HEK293 (cell line): ENCODE data around the gene DPY19L3.

ENCODE experiments used
- MYNN ChIP-seq: fragments of 450-650 bp; formaldehyde crosslinking; IDR thresholded peaks from 2 replicates; pipeline ENCODE4 v1.5.1; 2016; ENCODE audit warnings: missing biosample characterization, missing genetic modification characterization, borderline replicate concordance
- SETDB1 ChIP-seq: IDR thresholded peaks from one replicate; pipeline ENCODE4 v1.6.1; 2017; ENCODE audit warnings: mild to moderate bottlenecking, low read length, moderate library complexity, mixed read lengths; ENCODE audit not compliant: insufficient read length
- ZBTB1 ChIP-seq: fragments of 450-650 bp; formaldehyde crosslinking; IDR thresholded peaks from 2 replicates; pipeline ENCODE4 v1.5.1; 2016; ENCODE audit warnings: missing biosample characterization, missing genetic modification characterization
- ZNF169 ChIP-seq: fragments of 450-650 bp; formaldehyde crosslinking; IDR thresholded peaks from 2 replicates; pipeline ENCODE4 v1.5.1; 2016; ENCODE audit warnings: missing biosample characterization, missing genetic modification characterization
- ZNF19 ChIP-seq: fragments of 450-650 bp; formaldehyde crosslinking; IDR thresholded peaks from 2 replicates; pipeline ENCODE4; 2016; ENCODE audit warnings: missing biosample characterization, missing genetic modification characterization, low read depth
- ZNF214 ChIP-seq: fragments of 450-650 bp; formaldehyde crosslinking; IDR thresholded peaks from 2 replicates; pipeline ENCODE4 v1.5.1; 2017; ENCODE audit warnings: missing biosample characterization, mild to moderate bottlenecking, missing genetic modification characterization, borderline replicate concordance
- ZNF239 ChIP-seq: fragments of 450-650 bp; formaldehyde crosslinking; IDR thresholded peaks from 2 replicates; pipeline ENCODE4 v1.5.1; 2016; ENCODE audit warnings: missing biosample characterization, missing genetic modification characterization
- ZNF341 ChIP-seq: fragments of 450-650 bp; formaldehyde crosslinking; IDR thresholded peaks from 2 replicates; pipeline ENCODE4; 2016; ENCODE audit warnings: low read depth, missing biosample characterization, missing genetic modification characterization
- ZNF350 ChIP-seq: fragments of 450-650 bp; formaldehyde crosslinking; IDR thresholded peaks from 2 replicates; pipeline ENCODE4 v1.5.0; 2017; ENCODE audit warnings: missing biosample characterization, mild to moderate bottlenecking, missing genetic modification characterization
- ZNF391 ChIP-seq: fragments of 450-650 bp; formaldehyde crosslinking; IDR thresholded peaks from 2 replicates; pipeline ENCODE4 v1.5.1; 2016; ENCODE audit warnings: low read depth, missing biosample characterization, missing genetic modification characterization, borderline replicate concordance
- ZNF416 ChIP-seq: fragments of 450-650 bp; formaldehyde crosslinking; IDR thresholded peaks from 2 replicates; pipeline ENCODE4 v1.5.1; 2016; ENCODE audit warnings: missing biosample characterization, missing genetic modification characterization
- ZNF433 ChIP-seq: fragments of 450-650 bp; formaldehyde crosslinking; IDR thresholded peaks from 2 replicates; pipeline ENCODE4 v1.5.1; 2016; ENCODE audit warnings: missing biosample characterization, missing genetic modification characterization, low read depth
- ZNF501 ChIP-seq: fragments of 450-650 bp; formaldehyde crosslinking; IDR thresholded peaks from 2 replicates; pipeline ENCODE4 v1.5.1; 2016; ENCODE audit warnings: missing biosample characterization, missing genetic modification characterization
- ZNF549 ChIP-seq: fragments of 450-650 bp; IDR thresholded peaks from 2 replicates; pipeline ENCODE4 v1.5.1; 2018; ENCODE audit warnings: missing biosample characterization, missing genetic modification characterization, mild to moderate bottlenecking, inconsistent platforms, moderate library complexity
- ZNF571 ChIP-seq: fragments of 450-650 bp; formaldehyde crosslinking; IDR thresholded peaks from 2 replicates; pipeline ENCODE4 v1.5.0; 2017; ENCODE audit warnings: missing biosample characterization, missing genetic modification characterization
- ZNF596 ChIP-seq: fragments of 450-650 bp; IDR thresholded peaks from 2 replicates; pipeline ENCODE4 v1.5.0; 2018; ENCODE audit warnings: missing biosample characterization, mild to moderate bottlenecking, missing genetic modification characterization, moderate library complexity
- ZNF624 ChIP-seq: fragments of 450-650 bp; formaldehyde crosslinking; IDR thresholded peaks from 2 replicates; pipeline ENCODE4 v1.5.1; 2017; ENCODE audit warnings: missing biosample characterization, missing genetic modification characterization
- ZNF626 ChIP-seq: fragments of 450-650 bp; sonication (Bioruptor Pico); formaldehyde crosslinking; IDR thresholded peaks from 2 replicates; pipeline ENCODE4 v1.5.1; 2018; ENCODE audit warnings: missing biosample characterization, missing genetic modification characterization, inconsistent platforms
- TF ChIP-seq, protein P1 (sequence below): fragments of 450-650 bp; formaldehyde crosslinking; IDR thresholded peaks from 2 replicates; pipeline ENCODE4 v1.5.1; 2016; ENCODE audit warnings: missing biosample characterization, missing genetic modification characterization
- TF ChIP-seq, protein P2 (sequence below): fragments of 450-650 bp; IDR thresholded peaks from 2 replicates; pipeline ENCODE4 v1.5.1; 2018; ENCODE audit warnings: missing biosample characterization, missing genetic modification characterization
- TF ChIP-seq, protein P3 (sequence below): fragments of 450-650 bp; formaldehyde crosslinking; IDR thresholded peaks from 2 replicates; pipeline ENCODE4 v1.5.1; 2016; ENCODE audit warnings: missing biosample characterization, missing genetic modification characterization
- TF ChIP-seq, protein P4 (sequence below): fragments of 450-650 bp; formaldehyde crosslinking; IDR thresholded peaks from 2 replicates; pipeline ENCODE4 v1.5.1; 2016; ENCODE audit warnings: missing biosample characterization, missing genetic modification characterization, low read depth
- TF ChIP-seq, protein P5 (sequence below): fragments of 450-650 bp; formaldehyde crosslinking; IDR thresholded peaks from 2 replicates; pipeline ENCODE4 v1.5.1; 2016; ENCODE audit warnings: missing biosample characterization, missing genetic modification characterization
- TF ChIP-seq, protein P6 (sequence below): fragments of 450-650 bp; formaldehyde crosslinking; IDR thresholded peaks from 2 replicates; pipeline ENCODE4 v1.5.0; 2017; ENCODE audit warnings: missing biosample characterization, missing genetic modification characterization, borderline replicate concordance

The DPY19L3 gene

DNA sequence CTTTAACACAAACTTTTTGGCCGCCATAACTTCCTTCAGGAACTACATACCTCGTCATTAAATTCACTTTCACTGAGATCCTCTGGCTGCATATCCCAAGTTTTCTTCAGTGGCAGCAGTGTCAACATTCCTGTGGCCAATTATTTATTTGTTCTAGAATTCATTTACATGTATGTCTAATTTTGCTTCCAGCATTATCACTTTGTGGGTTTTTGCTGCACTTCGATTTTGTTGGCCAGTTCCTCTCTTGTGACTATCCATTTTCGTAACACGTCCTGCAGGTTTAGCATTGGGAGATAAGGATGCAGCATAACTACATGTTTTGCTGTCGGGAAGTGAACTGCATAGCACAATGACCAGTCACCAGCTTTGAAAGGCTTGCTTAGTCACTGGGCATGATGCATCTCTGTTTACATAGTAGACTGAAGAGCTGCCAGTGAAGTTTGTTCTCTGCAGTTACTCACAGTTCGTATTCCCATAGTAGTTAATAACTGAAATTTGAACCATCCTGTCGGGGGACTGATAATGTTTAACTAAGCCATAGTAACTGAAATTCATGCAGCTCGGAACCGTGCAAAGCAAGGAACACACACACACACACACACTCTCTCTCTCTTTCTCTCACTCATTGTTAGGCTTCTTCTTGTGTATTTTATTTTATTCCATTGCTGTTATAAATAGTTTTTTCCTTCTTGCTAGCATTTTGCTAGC, 31.8 kb upstream of the DPY19L3 start (continued):
- TF ChIP-seq, protein P1, sequence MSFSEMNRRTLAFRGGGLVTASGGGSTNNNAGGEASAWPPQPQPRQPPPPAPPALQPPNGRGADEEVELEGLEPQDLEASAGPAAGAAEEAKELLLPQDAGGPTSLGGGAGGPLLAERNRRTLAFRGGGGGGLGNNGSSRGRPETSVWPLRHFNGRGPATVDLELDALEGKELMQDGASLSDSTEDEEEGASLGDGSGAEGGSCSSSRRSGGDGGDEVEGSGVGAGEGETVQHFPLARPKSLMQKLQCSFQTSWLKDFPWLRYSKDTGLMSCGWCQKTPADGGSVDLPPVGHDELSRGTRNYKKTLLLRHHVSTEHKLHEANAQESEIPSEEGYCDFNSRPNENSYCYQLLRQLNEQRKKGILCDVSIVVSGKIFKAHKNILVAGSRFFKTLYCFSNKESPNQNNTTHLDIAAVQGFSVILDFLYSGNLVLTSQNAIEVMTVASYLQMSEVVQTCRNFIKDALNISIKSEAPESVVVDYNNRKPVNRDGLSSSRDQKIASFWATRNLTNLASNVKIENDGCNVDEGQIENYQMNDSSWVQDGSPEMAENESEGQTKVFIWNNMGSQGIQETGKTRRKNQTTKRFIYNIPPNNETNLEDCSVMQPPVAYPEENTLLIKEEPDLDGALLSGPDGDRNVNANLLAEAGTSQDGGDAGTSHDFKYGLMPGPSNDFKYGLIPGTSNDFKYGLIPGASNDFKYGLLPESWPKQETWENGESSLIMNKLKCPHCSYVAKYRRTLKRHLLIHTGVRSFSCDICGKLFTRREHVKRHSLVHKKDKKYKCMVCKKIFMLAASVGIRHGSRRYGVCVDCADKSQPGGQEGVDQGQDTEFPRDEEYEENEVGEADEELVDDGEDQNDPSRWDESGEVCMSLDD, result no peak
- TF ChIP-seq, protein P2, sequence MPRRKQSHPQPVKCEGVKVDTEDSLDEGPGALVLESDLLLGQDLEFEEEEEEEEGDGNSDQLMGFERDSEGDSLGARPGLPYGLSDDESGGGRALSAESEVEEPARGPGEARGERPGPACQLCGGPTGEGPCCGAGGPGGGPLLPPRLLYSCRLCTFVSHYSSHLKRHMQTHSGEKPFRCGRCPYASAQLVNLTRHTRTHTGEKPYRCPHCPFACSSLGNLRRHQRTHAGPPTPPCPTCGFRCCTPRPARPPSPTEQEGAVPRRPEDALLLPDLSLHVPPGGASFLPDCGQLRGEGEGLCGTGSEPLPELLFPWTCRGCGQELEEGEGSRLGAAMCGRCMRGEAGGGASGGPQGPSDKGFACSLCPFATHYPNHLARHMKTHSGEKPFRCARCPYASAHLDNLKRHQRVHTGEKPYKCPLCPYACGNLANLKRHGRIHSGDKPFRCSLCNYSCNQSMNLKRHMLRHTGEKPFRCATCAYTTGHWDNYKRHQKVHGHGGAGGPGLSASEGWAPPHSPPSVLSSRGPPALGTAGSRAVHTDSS, result no peak
- TF ChIP-seq ZNF19 (tag by site-specific recombination) (no peak), ZNF626 (tag by site-specific recombination) (0 out of 2 replicates have a peak, but pooled peaks have one; percentile 53), ZNF239 (tag by site-specific recombination) (peak; percentile 19), ZNF391 (peak; percentile 96; the same call in 1 of the 2 replicates), ZNF169 (tag by site-specific recombination) (no peak), ZNF596 (no peak), SETDB1 (peak; percentile 46), MYNN (tag by site-specific recombination) (peak; percentile 22; the same call in 1 of the 2 replicates), ZNF416 (tag by site-specific recombination) (no peak), ZNF549 (tag by site-specific recombination) (no peak; the same call in 1 of the 2 replicates), ZNF501 (peak; percentile 58), ZNF433 (tag by site-specific recombination) (no peak), ZNF571 (no peak), ZNF214 (tag by site-specific recombination) (no peak), ZNF341 (no peak), ZNF624 (tag by site-specific recombination) (no peak), ZNF350 (tag by site-specific recombination) (no peak), ZBTB1 (peak; percentile 94)
- TF ChIP-seq, protein P3, sequence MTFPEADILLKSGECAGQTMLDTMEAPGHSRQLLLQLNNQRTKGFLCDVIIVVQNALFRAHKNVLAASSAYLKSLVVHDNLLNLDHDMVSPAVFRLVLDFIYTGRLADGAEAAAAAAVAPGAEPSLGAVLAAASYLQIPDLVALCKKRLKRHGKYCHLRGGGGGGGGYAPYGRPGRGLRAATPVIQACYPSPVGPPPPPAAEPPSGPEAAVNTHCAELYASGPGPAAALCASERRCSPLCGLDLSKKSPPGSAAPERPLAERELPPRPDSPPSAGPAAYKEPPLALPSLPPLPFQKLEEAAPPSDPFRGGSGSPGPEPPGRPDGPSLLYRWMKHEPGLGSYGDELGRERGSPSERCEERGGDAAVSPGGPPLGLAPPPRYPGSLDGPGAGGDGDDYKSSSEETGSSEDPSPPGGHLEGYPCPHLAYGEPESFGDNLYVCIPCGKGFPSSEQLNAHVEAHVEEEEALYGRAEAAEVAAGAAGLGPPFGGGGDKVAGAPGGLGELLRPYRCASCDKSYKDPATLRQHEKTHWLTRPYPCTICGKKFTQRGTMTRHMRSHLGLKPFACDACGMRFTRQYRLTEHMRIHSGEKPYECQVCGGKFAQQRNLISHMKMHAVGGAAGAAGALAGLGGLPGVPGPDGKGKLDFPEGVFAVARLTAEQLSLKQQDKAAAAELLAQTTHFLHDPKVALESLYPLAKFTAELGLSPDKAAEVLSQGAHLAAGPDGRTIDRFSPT (tag by site-specific recombination), result no peak
- TF ChIP-seq, protein P4, sequence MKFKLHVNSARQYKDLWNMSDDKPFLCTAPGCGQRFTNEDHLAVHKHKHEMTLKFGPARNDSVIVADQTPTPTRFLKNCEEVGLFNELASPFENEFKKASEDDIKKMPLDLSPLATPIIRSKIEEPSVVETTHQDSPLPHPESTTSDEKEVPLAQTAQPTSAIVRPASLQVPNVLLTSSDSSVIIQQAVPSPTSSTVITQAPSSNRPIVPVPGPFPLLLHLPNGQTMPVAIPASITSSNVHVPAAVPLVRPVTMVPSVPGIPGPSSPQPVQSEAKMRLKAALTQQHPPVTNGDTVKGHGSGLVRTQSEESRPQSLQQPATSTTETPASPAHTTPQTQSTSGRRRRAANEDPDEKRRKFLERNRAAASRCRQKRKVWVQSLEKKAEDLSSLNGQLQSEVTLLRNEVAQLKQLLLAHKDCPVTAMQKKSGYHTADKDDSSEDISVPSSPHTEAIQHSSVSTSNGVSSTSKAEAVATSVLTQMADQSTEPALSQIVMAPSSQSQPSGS (tag by site-specific recombination), result peak; percentile 44; the same call in 1 of the 2 replicates
- TF ChIP-seq, protein P5, sequence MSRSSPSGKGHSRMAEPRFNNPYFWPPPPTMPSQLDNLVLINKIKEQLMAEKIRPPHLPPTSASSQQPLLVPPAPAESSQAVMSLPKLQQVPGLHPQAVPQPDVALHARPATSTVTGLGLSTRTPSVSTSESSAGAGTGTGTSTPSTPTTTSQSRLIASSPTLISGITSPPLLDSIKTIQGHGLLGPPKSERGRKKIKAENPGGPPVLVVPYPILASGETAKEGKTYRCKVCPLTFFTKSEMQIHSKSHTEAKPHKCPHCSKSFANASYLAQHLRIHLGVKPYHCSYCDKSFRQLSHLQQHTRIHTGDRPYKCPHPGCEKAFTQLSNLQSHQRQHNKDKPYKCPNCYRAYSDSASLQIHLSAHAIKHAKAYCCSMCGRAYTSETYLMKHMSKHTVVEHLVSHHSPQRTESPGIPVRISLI, result no peak
- TF ChIP-seq, protein P6, sequence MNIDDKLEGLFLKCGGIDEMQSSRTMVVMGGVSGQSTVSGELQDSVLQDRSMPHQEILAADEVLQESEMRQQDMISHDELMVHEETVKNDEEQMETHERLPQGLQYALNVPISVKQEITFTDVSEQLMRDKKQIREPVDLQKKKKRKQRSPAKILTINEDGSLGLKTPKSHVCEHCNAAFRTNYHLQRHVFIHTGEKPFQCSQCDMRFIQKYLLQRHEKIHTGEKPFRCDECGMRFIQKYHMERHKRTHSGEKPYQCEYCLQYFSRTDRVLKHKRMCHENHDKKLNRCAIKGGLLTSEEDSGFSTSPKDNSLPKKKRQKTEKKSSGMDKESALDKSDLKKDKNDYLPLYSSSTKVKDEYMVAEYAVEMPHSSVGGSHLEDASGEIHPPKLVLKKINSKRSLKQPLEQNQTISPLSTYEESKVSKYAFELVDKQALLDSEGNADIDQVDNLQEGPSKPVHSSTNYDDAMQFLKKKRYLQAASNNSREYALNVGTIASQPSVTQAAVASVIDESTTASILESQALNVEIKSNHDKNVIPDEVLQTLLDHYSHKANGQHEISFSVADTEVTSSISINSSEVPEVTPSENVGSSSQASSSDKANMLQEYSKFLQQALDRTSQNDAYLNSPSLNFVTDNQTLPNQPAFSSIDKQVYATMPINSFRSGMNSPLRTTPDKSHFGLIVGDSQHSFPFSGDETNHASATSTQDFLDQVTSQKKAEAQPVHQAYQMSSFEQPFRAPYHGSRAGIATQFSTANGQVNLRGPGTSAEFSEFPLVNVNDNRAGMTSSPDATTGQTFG (tag by site-specific recombination), result no peak; the same call in 1 of the 2 replicates
